IPS-11a (cell line): ENCODE results near the gene RASA2.
"Not testable (repeated sequence)": the region's sequence is repeated elsewhere in the genome, so short reads cannot be mapped to it uniquely, and the experiment has no call there.

Source experiments
- H3K4me3 ChIP-seq: one replicate; pipeline ENCODE4 v1.5.1; 2013; ENCODE audit warnings: low read depth, low read length, control low read depth

The RASA2 gene

DNA sequence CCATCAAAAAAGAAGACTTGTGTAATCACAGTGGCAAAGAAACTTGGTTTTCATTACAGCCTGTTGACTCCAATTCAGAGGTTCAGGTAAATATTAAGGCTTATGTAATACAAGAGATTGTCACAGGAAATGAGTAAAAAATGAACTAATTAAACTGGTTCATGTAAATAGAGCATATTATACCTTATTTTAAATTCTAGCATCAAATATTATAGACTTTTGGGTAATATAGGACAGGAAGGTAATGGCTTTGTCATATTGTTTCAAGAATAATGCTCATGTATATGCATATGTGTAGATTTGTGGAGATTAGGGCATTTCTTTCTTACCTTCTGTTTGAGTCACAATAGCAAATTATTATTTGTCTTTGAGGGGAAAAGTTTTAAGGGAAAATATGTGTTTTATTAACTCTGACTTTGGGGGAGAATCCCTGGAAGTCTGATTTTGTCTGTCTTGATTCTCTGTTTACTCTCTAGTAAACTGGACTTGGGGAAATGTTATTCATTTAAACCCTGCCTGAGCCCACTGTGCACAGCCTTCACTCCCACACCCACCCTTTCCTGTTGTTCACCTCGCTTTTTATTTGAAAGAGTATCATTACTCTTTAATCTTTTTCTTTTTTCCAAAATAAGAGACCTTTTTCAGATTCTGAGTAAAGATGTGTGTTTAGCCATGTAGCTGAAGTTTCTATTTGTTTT is 43.0 kb downstream of the RASA2 start:
- no peak overlapping the region for H3K4me3 ChIP-seq

DNA sequence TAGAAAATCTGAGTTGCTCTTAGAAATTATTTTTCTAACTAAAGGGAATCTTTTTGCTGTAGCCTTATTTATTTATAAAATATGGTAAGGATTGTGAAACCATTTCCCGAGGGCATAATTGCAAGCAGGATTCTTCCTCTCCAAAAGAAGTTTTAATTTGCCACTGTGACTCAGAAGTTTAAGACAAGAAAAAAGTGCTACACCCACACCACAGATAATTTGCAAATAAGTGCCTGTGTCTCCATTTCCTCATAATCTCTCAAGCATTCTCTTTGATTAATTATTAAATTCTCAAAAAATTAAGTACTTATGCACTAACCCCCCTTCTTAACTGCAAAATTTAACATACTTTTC is 43.6 kb downstream of the RASA2 start:
- H3K4me3 ChIP-seq: no peak overlapping the region

DNA sequence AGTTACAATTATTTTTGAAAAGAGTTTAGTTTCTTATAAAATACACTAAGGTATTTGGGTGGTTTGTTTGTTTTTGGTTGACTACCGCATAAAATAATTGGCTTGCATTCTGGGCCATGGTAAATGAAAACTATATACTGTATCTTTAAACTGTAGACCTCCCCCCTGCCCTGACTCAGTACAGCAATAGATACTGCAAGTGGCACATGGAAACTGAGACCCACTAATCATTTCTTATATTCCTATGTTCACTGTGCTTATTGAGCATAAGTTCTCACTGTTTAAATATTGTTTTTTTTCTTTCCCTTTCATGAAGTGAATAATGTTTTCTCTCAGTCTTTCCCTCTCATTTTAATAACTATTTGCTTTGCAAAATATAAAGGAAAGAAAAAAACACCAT is 45.8 kb downstream of the RASA2 start:
- no peak overlapping the region for H3K4me3 ChIP-seq

DNA sequence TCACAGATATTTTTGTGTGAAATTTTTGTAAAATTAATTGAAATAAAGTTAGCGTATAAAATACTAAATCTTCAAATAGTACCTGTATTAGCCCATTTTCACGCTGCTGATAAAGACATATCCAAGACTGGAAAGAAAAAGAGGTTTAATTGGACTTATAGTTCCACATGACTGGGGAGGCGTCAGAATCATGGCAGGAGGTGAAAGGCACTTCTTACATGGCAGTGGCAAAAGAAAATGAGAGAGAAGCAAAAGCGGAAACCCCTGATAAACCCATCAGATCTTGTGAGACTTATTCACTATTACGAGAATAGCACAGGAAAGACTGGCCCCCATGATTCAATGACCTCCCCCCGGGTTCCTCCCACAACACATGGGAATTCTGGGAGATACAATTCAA is 49.2 kb downstream of the RASA2 start:
- not testable (repeated sequence) for H3K4me3 ChIP-seq

DNA sequence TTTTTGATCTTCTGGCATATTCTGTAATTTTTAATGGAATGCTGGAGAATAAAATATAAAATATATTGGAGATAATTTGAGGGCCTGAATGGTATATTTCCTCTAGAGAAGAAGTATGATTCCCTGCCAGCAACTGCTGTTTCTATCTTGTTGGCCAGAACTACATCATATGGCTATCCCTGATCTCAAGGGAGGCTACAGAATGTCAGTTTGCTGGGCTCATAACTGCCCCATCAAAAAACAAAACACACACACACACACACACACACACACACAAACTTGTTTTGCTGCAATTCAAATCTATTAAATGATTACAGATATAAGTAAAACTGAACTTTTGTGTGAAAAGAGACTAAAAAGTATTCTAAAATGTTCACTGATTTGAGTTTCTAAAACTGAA is 51.0 kb downstream of the RASA2 start:
- H3K4me3 ChIP-seq: no peak overlapping the region

DNA sequence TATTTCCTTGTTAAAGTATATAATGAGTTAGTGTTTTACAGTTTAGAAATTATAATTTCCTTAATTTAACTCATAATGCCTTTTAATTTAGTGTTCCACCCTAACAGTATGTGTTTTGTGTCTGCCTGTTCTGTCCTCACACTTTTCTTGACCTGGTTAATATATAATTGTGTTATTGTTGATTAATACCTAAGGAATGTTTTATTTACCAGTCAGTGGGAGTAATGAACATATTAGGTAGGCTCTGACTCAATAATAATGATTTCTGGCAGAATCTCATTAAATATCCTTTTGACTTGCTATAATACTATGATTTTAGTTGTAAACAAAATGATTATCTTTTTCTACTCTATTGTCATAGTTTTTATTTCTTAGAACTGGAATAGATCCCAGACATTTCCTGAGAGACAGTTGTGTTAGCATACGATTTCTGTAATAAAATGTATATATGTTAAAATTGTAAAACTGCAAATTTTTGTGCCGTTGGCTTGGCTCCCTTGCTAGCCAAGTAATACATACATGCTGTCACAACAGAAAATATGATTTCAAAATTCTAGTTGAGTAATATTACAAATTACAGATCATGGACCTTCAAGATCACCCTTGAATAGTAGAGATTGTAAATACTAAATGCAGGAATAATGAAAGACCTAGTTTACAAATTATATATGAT is 51.9 kb downstream of the RASA2 start:
- no peak overlapping the region for H3K4me3 ChIP-seq

DNA sequence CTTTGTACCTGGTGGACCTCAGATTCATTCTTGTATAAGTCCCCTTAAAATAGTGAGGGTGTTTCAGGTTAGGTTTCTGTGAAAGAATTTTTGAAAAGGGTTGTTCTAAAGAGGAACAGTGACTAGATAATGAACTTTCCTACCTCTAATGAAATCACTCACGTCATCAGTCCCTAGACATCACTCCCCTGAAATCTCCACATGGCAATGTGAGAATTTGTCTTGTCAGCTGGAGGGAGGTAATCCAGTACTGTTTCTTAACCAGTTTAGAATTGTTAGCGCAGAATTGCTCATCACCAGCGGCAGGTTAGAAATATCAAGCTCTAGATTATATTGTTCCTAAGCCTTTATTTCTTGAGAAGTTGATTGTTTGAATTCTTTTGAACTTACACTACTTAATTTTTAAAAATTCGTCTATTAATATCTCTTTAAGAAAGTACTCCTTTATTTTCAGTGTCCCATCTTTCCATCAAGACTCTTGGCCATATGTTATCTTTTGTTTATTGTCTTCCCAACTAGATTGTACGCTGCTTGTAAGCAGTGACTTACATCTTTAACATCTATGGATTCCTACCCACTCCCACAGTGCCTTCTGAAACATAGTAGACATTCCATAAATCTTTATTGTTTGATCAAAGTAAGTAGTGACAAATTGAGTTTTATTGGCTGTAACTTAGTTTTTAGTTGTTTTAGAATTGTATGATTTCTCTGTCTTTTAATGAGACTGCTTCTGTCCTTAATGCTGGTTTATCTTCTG is 52.8 kb downstream of the RASA2 start:
- no peak overlapping the region for H3K4me3 ChIP-seq

DNA sequence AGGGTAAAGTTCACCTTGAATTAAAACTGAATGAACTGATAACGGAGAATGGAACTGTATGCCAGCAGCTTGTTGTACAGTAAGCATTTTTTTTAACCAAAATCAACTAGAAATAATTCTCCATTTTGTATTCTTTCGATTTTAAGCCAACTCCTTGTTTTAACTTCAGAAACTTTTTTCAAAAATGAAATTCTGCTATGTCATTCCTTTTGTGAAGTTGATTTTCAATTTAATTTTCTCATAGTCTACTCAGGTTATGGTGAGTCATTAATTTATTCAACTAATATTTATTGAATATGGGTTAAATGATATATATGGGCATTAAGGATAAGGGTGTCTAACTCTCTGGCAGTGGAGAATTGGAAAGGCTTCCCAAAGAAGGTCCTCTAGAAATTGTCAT is 53.7 kb downstream of the RASA2 start:
- no peak overlapping the region for H3K4me3 ChIP-seq

DNA sequence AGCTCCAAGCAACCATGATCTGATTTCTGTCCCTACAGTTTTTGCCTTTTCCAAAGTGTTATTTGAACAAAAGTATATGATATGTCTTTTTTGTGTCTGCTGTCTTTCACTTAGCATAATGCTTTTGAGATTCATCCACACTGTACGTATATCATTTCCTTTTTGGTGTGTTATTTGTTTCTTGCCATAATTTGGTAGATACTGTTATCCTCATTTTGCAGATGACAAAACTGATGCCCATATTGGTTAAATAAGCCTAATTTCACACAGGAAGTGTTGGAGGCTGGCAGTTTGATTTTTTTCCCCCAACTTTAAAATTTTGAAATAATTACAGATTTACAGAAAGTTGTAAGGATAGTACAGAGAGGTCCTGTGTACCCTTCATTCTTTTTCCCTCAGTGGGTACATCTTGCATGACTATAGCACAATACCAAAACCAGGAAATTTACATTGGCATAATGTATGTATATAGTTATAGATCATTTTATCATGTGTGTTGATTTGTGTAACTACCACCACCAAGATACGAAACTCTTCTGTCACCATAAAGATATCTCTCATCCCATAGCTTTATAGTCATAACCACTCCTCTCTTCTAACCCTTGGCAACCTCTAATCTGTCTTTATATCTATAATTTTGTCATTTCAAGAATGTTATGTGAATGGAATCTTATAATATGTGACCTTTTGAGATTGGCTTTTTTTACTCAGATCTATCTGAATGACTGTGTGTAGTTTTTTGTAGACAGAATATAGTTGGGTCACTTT is 55.6 kb downstream of the RASA2 start:
- no peak overlapping the region for H3K4me3 ChIP-seq

DNA sequence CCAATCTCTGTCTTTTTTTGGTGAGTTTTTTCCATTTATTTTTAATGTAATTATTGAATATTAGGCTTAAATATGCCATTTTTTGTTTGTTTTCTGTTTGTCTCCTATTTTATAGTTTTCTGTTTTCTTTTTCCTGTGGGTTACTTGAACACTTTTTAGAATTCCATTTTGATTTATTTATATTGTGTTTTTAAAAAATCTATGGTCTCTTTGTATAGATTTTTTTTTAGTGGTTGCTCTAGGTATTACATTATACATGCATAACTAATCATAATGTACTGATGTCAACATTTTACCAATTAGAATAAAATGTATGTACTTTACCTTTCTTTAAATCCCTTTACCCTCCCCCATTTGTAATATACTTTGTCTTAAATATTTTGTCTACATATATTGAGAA is 56.2 kb downstream of the RASA2 start:
- H3K4me3 ChIP-seq: no peak overlapping the region

DNA sequence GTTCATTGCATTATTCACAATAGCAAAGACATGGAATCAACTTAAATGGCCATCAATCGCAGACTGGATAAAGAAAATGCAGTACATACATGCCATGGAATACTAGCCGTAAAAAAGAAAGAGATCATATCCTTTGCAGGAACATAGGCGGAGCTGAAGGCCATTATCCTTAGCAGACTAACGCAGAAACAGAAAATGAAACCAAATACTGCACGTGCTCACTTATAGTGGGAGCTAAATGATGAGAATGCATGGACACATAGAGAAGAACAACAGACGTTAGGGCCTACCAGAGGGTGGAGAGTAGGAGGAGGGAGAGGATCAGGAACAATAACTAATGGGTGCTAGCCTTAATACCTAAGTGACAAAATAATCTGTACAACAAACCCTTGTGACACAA is 57.9 kb downstream of the RASA2 start:
- H3K4me3 ChIP-seq: no peak overlapping the region

DNA sequence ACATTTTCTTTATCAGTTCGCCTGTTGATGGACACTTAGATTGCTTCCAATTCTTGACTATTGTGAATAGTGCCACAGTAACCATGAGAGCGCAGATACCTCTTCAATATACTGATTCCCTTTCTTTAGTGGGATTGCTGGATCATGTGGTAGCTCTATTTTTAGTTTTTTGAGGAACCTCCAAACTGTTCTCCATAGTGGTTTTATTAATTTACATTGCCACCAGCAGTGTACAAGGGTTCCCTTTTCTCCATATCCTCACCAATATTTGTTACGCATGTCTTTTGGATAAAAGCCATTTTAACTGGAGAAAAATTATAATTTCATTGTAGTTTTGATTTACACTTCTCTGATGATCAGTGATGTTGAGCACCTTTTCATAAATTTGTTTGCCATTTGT is 59.3 kb downstream of the RASA2 start:
- H3K4me3 ChIP-seq: no peak overlapping the region

DNA sequence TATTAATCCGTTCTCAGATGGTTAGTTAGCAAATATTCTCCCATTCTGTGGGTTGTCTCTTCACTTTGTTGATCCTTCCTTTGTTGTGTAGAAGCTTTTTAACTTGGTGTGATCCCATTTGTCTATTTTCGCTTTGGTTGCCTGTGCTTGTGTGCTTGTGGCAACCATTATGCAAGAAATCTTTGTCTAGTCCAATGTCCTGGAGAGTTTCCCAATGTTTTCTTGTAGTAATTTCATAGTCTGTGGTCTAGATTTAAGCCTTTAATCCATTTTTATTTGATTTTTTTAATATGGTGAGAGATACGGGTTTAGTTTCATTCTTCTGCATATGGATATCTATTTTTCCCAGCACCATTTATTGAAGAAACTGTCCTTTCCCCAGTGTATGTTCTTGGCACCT is 59.8 kb downstream of the RASA2 start:
- H3K4me3 ChIP-seq: no peak overlapping the region

DNA sequence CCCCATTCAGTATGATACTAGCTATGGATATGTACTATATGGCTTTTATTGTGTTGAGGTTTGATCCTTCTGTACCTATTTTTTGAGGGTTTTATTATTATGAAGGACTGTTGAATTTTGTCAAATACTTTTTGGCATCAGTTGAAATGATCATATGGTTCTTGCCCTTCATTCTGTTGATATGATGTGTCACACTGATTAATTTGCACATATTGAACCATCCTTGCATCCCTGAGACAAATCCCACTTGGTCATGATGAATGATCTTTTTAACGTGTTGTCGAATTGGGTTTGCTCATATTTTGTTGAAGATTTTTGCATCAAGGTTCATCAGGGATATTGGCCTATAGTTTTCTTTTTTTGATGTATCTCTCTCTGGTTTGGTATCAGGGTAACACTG is 61.0 kb downstream of the RASA2 start:
- H3K4me3 ChIP-seq: no peak overlapping the region

DNA sequence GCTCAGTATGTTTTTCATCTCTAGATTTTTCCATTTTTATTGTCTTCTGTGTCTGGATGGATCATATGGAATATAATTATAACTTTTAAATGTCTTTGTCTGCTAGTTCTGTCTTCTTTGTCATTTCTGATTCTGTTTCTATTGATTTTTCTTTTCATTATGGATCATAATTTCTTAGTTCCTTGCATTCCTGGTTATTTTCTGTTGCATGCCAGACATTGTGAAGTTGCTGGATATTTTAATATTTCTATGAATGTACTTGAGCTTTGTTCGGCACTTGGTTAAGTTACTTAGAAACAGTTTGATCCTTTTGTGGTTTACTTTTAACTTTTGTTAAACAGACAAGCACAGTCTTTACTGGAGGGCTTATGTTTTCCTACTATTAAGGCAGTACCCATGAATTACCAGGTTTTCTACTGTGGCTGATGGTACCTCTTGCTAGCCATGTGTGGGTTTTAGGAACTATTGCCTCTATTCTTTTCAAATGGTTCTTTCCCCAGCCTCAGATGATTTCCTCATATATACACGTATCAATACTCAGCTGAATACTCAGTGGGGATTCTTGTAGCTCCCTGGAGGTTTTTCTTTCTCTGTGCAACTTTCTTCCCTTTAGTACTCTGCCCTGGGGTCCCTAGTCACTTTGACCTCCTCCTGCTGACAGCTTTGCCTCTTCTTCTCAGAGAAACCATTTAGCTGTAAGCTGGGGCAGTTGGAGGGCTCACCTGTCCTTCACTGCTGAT is 64.3 kb downstream of the RASA2 start:
- H3K4me3 ChIP-seq: no peak overlapping the region

DNA sequence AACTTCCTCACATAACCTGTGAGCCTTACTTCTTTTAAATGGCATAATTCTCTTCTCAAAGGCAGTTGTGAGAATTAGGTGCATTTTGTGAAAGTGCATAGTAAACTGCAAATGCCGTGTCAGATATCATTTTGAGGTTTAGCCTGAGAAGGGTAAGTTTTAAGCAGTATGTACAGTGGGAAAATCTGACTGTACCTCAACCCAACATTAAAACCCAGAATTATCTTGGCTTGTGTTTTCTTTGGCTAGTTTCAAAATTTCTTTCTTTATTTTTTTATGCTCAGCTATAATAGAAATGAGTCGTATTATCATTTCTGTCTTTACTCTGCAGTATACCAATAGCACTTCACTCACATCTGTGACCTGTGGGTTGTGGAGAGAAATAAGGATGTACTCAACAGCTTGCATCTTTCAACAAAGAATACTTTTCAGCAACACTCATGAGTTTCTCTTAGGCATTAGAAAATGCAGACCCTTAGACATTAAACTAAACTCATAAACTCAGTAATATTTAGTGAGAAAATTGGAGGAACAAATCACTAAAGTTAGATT is 65.7 kb downstream of the RASA2 start:
- H3K4me3 ChIP-seq: no peak overlapping the region

DNA sequence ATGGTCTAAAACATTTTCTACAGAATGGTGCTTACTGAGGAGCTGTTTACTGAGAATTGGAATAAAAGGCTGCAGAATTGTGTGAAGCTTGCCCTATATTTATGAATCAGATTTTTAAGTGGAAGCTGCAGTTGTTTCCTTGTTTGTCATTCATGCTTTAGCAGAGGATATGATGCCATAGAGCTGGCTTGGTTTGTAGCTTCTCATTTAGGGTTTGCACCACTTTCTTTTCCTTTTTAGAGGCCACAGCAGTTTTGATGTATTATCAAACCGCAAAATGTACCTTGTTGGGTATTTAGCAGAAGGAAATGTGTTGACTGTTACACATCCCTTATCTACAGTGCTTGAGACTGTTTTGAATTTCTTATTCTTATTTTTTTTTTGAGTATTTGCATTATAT is 66.2 kb downstream of the RASA2 start:
- no peak overlapping the region for H3K4me3 ChIP-seq

DNA sequence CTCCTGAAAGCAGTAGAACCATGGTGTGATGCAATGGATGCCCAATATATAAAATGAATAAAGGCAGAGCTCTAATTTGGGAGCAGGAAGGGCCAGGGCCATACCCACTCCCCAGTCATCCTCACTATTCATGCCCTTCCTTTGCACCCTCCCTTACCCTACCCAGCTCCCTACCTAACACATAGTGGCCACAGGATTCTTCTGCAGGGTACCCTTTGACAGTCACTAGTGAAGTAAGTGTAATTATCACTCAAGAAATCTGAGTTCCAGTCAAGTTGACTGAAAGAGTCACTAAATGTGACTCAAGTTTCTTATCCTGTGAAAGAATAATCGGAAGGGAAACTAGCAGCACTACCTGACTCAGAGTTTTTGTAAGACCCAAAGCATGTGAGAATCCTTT is 69.2 kb downstream of the RASA2 start:
- no peak overlapping the region for H3K4me3 ChIP-seq

DNA sequence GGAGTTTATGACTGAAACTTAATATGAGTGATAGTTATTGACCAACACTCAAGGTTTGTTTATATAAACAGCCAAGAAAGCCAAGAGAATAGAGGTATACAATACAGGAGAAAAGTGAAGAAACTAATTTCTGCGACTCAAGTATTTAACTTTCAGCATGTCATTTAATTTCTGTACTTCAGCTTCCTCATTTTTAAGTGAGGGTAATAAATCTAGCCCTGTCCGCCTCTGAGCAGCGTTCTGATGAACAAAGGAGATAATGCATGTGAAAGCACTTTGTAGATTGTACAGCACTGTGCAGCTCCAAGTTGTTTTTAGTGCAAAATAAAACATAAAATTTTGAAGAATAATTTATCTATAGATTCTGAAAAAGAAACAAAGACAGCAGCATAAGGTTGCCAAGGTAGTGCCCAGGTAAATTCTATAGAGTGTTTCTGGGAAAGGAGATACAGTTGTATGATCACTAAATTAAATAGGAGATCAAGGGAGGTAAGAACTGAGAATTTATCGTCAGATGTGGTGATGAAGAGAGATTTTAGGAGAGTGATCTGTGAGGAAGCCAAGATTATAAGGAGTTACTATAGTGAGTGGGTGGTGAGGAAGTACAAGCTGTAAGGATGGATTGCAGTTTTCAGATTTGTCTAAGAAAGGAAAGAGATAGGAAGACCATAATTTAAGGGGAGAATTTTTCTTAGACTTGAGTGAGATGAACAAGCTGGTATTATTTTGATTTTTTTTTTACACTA is 71.3 kb downstream of the RASA2 start:
- no peak overlapping the region for H3K4me3 ChIP-seq
